MM.1S (cell line): ENCODE measurements around the gene ZNF425.

Experiments used
- DNase-seq: peaks from one replicate; pipeline ENCODE4 v3.0.0-alpha.2; 2015
- H2AFZ ChIP-seq: fragments of 300-600 bp; sonication (generic); 2 replicates; pipeline ENCODE4 v1.6.0; 2016; ENCODE audit warnings: antibody characterized with exemption, low read length
- H3F3A ChIP-seq: fragments of 300-600 bp; sonication (generic); 2 replicates; pipeline ENCODE4 v1.6.1; 2016; ENCODE audit warnings: mild to moderate bottlenecking, antibody characterized with exemption, low read length, moderate library complexity, mixed read lengths; ENCODE audit not compliant: insufficient read depth
- H3K27ac ChIP-seq: fragments of 300-600 bp; sonication (generic); 2 replicates; pipeline ENCODE4 v1.5.1; 2016; ENCODE audit warnings: mild to moderate bottlenecking, low read length
- H3K27me3 ChIP-seq: fragments of 300-600 bp; sonication (generic); replicated peaks from 2 replicates; pipeline ENCODE4 v1.6.0; 2016; ENCODE audit warnings: low read length; ENCODE audit not compliant: insufficient read depth
- H3K36me3 ChIP-seq: fragments of 300-600 bp; sonication (generic); replicated peaks from 2 replicates; pipeline ENCODE4 v1.6.1; 2016; ENCODE audit warnings: mild to moderate bottlenecking, low read length, mixed read lengths; ENCODE audit not compliant: insufficient read depth
- H3K4me1 ChIP-seq: fragments of 300-600 bp; sonication (generic); 2 replicates; pipeline ENCODE4 v1.6.1; 2016; ENCODE audit warnings: low read length, mixed read lengths
- H3K4me2 ChIP-seq: fragments of 300-600 bp; sonication (generic); 2 replicates; pipeline ENCODE4 v1.6.0; 2016; ENCODE audit warnings: low read depth, low read length
- H3K4me3 ChIP-seq: fragments of 300-600 bp; sonication (generic); 2 replicates; pipeline ENCODE4 v1.5.1; 2016; ENCODE audit warnings: low read length, mixed read lengths
- H3K79me2 ChIP-seq: fragments of 300-600 bp; sonication (generic); 2 replicates; pipeline ENCODE4 v1.6.1; 2016; ENCODE audit warnings: mixed run types, low read length, mixed read lengths
- H3K9ac ChIP-seq: fragments of 300-600 bp; sonication (generic); 2 replicates; pipeline ENCODE4 v1.6.1; 2016; ENCODE audit warnings: low read length, mixed read lengths
- H3K9me2 ChIP-seq: fragments of 300-600 bp; sonication (generic); replicated peaks from 2 replicates; pipeline ENCODE4 v1.6.1; 2016; ENCODE audit warnings: mild to moderate bottlenecking, low read length, mixed read lengths; ENCODE audit not compliant: insufficient read depth
- H3K9me3 ChIP-seq: fragments of 300-600 bp; sonication (generic); replicated peaks from 2 replicates; pipeline ENCODE4 v1.6.1; 2016; ENCODE audit warnings: mild to moderate bottlenecking, low read length, mixed read lengths; ENCODE audit not compliant: insufficient read depth
- H4K20me1 ChIP-seq: fragments of 300-600 bp; sonication (generic); 2 replicates; pipeline ENCODE4 v1.6.1; 2016; ENCODE audit warnings: mild to moderate bottlenecking, low read length, moderate library complexity, mixed read lengths; ENCODE audit not compliant: insufficient read depth
- CTCF ChIP-seq: fragments of 300-600 bp; sonication (generic); IDR thresholded peaks from 2 replicates; pipeline ENCODE4 v1.5.1; 2016; ENCODE audit warnings: antibody characterized with exemption, low read length, mixed read lengths
- EZH2 ChIP-seq: fragments of 300-600 bp; sonication (generic); optimal IDR thresholded peaks from 2 replicates; pipeline ENCODE3; 2017; ENCODE audit warnings: low read depth, mild to moderate bottlenecking, antibody characterized with exemption, low read length, mixed read lengths
- EZH2phosphoT487 ChIP-seq: fragments of 300-600 bp; sonication (generic); IDR thresholded peaks from 2 replicates; pipeline ENCODE4 v1.6.1; 2018; ENCODE audit warnings: antibody characterized with exemption, low read length

The ZNF425 gene

DNA sequence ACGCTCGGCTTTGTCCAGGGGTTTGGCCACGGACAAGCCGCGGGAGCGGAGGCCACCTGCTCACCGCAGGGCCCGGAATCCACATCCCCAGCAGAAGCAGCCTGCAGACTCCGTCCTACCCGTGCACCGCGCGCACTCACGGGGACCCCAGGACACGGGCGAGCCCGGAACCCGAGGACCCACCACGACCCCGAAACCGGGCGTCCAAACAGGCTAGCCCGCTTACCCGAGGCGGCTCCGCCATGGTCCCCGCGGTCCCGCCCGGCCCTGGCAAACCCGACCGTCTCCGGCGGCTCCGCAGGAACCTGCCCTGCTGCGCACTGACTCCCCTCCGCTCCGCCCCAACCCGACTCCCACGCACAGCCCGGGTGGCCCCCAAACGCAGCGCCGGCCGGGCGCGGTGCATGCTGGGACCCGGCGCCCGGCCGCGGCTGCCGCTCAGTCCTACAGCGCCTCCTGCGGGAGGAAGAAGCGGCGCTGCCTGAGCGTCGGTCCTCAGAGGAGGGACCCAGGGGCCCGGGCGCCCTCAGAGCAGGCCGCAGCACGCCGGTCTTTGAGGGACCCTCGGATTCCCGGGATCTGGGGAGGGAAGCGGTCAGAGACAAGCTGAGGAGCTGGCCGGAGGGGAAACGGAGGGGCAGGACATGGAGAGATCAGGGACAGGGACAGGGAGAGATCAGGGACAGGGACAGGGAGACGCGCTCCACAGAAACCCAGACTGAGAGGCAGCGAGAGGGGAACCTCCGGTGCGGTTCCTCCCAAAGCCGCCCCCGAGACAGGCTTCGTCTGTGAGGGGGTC lies 35.5 kb downstream of the ZNF425 start, which contains the start of gene ZNF786:
TSS of gene ZNF786 (minus strand) at position 322 of the 799 bp plus-strand sequence. CDS start at position 244, 78 bp downstream.
- Histone ChIP-seq H3F3A (no peaks in the 10 kb centered on the region), H2AFZ (peak within 1 kb of the TSS; percentile 87), H3K27me3 (no peaks in the 10 kb centered on the region), H3K79me2 (peaks cover 13% of the 10 kb centered on the region), H3K27ac (peak within 1 kb of the TSS; percentile 62), H3K9me3 (no peaks in the 10 kb centered on the region), H3K36me3 (no peaks in the 10 kb centered on the region), H3K9ac (peak within 1 kb of the TSS; percentile 77), H4K20me1 (no peaks in the 10 kb centered on the region), H3K4me3 (peak within 1 kb of the TSS; percentile 97), H3K9me2 (no peaks in the 10 kb centered on the region), H3K4me2 (peak within 1 kb of the TSS; percentile 69), H3K4me1 (no peaks in the 10 kb centered on the region)
- TF ChIP-seq CTCF (peak; percentile 95), EZH2phosphoT487 (no peak)
- peak; percentile 96 for DNase-seq

DNA sequence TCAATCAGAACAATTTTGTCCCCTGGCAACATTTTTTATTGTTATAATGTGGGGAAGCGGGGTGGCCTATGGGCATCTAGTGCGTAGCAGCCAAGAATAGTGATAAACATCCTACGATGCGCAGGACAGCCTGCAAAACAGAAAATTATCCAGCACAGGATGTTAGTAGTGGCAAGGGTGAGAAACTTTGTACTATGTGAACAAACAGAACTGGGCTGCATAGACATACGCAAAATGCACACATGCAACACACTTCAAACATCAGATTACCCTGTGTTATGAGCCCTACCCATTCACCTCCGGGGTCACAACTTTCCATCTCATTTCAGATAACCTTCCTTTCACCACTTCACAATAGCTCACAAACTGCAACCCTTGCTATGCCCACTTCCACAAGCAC lies 38.7 kb downstream of the ZNF425 start:
- TF ChIP-seq EZH2 (no peak), EZH2phosphoT487 (no peak), CTCF (no peak)
- H3F3A ChIP-seq: no peaks in the 10 kb centered on the region

GRCh38 chr7:149085866-149086265 lies 40.3 kb downstream of the ZNF425 start:
- Histone ChIP-seq H3K9me2 (no peaks in the 10 kb centered on the region), H3K79me2 (peaks cover 13% of the 10 kb centered on the region), H4K20me1 (no peaks in the 10 kb centered on the region), H3K36me3 (no peaks in the 10 kb centered on the region), H3K27ac (no peak overlapping the region), H3K27me3 (no peaks in the 10 kb centered on the region), H3K9me3 (no peaks in the 10 kb centered on the region), H2AFZ (no peak overlapping the region), H3K4me2 (no peak overlapping the region), H3K9ac (no peak overlapping the region), H3K4me3 (no peak overlapping the region), H3K4me1 (no peaks in the 10 kb centered on the region), H3F3A (no peaks in the 10 kb centered on the region)
- no peak for DNase-seq
- no peak for TF ChIP-seq EZH2phosphoT487
- no peak for TF ChIP-seq EZH2
- TF ChIP-seq CTCF: no peak

More for the DNA sequence above, 38.7 kb downstream of the ZNF425 start:
- H3K79me2 ChIP-seq: peaks cover 13% of the 10 kb centered on the region
- no peak overlapping the region for H2AFZ ChIP-seq
- H3K9me2 ChIP-seq: no peaks in the 10 kb centered on the region
- no peak overlapping the region for H3K4me2 ChIP-seq
- H4K20me1 ChIP-seq: no peaks in the 10 kb centered on the region
- no peak overlapping the region for H3K9ac ChIP-seq
- no peaks in the 10 kb centered on the region for H3K4me1 ChIP-seq
- no peak for DNase-seq
- no peaks in the 10 kb centered on the region for H3K27me3 ChIP-seq
- H3K9me3 ChIP-seq: no peaks in the 10 kb centered on the region
- no peak overlapping the region for H3K4me3 ChIP-seq
- H3K27ac ChIP-seq: no peak overlapping the region
- no peaks in the 10 kb centered on the region for H3K36me3 ChIP-seq
